Right cardiac atrium (tissue), 5 donors: ENCODE results near the gene HCN4. TPM values are rescaled to one million over a fixed set of nuclear protein-coding genes. Genes with fewer than 3 reads are reported as not detected.
"Not testable (repeated sequence)": the region's sequence is repeated elsewhere in the genome, so short reads cannot be mapped to it uniquely, and the experiment has no call there.

Source experiments
- ATAC-seq, 2 donors: fragments of 200-7000 bp; cut with Tn5 transposase; one replicate each; pipeline versions ENCODE4 v1.8.0 to v1.9.1; 2020; ENCODE audit warnings: moderate library complexity in 2 of 2, mild to moderate bottlenecking in 1 of 2
- DNase-seq, 3 donors: peaks; one replicate each; pipeline ENCODE4 v3.0.0-alpha.2; 2020
- H3K27ac ChIP-seq: one replicate; pipeline ENCODE4 v1.5.1; 2013; ENCODE audit warnings: mild to moderate bottlenecking, low read length, control low read depth, moderate library complexity
- H3K27me3 ChIP-seq: one replicate; pipeline ENCODE4 v1.6.1; 2013; ENCODE audit not compliant: control insufficient read depth, insufficient read depth
- H3K4me1 ChIP-seq: one replicate; pipeline ENCODE4 v1.6.1; 2013; ENCODE audit warnings: low read length; ENCODE audit not compliant: control insufficient read depth, insufficient read depth
- H3K4me3 ChIP-seq: one replicate; pipeline ENCODE4 v1.5.1; 2013; ENCODE audit warnings: low read length, control low read depth
- H3K9me3 ChIP-seq: one replicate; pipeline ENCODE4 v1.6.1; 2013; ENCODE audit warnings: low read length; ENCODE audit not compliant: control insufficient read depth
- WGBS: extraction: QIAGEN DNeasy Blood & Tissue Kit; methylation state at CpG from one replicate; pipeline ENCODE4 v1.1.7; 2013; 5-methylcytosine and 5-hydroxymethylcytosine counted together
- intact Hi-C, 4 donors: fragments of 100-400 bp; cut with DNase I; formaldehyde crosslinking; loops; one replicate each; pipeline versions ENCODE4 v1.11.0 to v1.14.0; 2022 to 2023
- polyA plus RNA-seq: library from polyadenylated mRNA; stranded (reverse); fragments of 200-250 nt; gene quantifications from one replicate; pipeline ENCODE4 v1.2.3, GENCODE V29; 2013
- total RNA-seq, 4 donors: library from RNA; stranded (reverse); fragmentation: NEBNext Ultra II Directional; extraction: Animal tissue kit (Norgen Biotek cat#: 25700); gene quantifications; one replicate each; pipeline ENCODE4 v1.2.1, GENCODE V29; 2021
- donor health status: healthy with polysubstance abuse.
- donor health status: DM: no; HTN: yes; CAD: no.
- donor health status: DM: no; HTN: no; CAD: no.
- donor health status: DM: no; HTN: yes; CAD: no; lungs with severe emphysema.
- donor health status: DM: yes; HTN: yes; CAD: no.

Gene HCN4
- total and polyA plus RNA-seq, 5 donors = 25.7 to 61.7 (median 46.2) TPM

DNA sequence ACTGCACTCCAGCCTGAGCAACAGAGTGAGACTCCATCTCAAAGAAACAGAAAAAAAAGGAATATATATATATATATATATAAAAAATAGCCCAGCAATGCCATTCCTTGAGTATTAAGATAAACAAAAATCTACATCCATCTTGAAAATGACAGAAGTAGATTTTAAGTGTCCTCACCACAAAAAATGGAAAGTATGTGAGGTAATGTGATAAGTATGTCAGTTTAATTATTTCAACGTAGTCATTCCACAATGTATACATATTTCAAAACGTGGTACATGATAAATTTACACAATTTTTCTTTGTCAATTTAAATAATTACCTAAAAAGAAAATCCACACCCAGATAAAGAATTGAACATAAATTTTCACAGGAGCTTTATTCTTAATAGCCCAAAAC, 54.9 kb downstream of the HCN4 start:
- WGBS = 57% methylated on average over 2 of the region's 2 CpGs
- no peaks in the 10 kb centered on the region for H3K27me3 ChIP-seq
- H3K9me3 ChIP-seq = no peaks in the 10 kb centered on the region
- H3K4me1 ChIP-seq = no peaks in the 10 kb centered on the region
- no peak overlapping the region for H3K4me3 ChIP-seq
- H3K27ac ChIP-seq = no peak overlapping the region
- ATAC-seq (no peak), DNase-seq (no peak)
- intact Hi-C loops = no loop called here

DNA sequence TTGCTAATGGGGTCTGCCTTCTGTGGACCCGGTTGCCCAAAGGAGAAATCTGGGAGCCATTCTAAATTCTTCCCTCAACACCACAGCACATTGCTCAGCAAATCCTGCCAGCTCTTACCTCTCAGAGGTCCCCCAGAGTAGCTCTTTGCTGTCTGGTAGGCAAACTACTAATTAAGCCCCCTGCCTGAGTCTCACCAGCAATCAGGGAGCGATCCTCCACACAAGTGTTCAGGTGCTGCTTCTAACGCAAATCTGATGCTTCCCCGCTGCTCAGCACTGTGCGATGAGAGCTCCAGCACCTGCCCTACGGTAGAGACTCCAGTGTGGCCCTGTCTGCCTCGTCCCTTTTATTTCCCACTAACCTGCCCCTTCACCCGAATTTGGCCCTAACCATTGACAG, 60.5 kb downstream of the HCN4 start:
- intact Hi-C loops = loop anchor here in 3 of 4 donors (10.0 kb wide), 3 partner anchors 246 to 396 kb away; partner anchors contain the start of gene NPTN (in 3 of the 3)
- H3K9me3 ChIP-seq = no peaks in the 10 kb centered on the region
- H3K4me3 ChIP-seq = no peak overlapping the region
- no peak overlapping the region for H3K27ac ChIP-seq
- DNase-seq = no peak
- ATAC-seq = no peak
- 91% methylated on average over 8 of the region's 8 CpGs for WGBS
- H3K27me3 ChIP-seq = no peaks in the 10 kb centered on the region
- H3K4me1 ChIP-seq = no peaks in the 10 kb centered on the region

DNA sequence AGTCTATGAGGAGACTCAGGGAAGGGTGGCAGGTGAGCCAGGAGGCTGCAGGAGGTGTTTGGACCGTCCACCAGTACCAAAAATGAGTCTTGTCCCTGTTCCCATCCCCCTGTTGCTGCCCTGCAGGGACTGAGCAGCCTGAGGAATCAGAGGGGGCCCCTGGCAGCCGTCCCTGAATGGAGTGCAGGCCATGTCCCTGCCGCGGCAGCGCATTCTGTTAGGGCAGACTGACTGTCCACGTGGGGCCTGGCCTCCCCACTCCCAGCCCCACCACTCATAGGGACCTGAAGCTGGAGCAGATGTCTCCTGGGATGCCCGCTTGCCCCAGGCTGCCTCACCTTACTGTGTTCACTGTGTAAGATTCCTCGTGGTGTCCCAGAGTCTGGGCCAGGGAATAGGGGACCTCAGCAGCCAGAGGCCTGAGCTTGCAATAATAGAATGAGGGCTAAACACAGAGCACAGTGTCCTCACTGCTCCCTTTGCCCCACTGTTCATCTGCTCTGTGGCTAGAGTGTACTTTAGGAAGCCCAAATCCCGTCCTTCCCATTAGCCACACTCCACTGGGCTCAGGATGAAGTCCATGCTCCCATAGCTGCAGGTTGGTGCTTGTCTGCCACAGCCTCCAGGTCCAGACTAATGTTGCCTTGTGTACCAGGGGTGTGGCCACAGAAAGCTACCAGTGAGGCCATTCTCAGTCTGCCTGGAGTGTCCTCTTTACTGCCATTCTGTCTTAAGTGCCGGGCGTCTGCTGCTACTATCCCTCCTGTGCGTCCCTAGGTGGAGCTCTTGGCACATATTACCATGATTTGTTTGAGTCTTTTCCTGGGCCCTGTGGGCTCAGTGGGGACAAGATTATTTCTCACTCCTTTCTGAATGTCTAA, 63.2 kb downstream of the HCN4 start:
- intact Hi-C loops = loop anchor here in 3 of 4 donors (10.0 kb wide), 3 partner anchors 249 to 399 kb away; partner anchors contain the start of gene NPTN (in 3 of the 3)
- DNase-seq = no peak
- Histone ChIP-seq H3K4me3 (no peak overlapping the region), H3K27me3 (no peaks in the 10 kb centered on the region), H3K4me1 (no peaks in the 10 kb centered on the region), H3K27ac (no peak overlapping the region), H3K9me3 (no peaks in the 10 kb centered on the region)
- 72% methylated on average over 12 of the region's 12 CpGs for WGBS
- ATAC-seq = peak; percentile 64 to 74

DNA sequence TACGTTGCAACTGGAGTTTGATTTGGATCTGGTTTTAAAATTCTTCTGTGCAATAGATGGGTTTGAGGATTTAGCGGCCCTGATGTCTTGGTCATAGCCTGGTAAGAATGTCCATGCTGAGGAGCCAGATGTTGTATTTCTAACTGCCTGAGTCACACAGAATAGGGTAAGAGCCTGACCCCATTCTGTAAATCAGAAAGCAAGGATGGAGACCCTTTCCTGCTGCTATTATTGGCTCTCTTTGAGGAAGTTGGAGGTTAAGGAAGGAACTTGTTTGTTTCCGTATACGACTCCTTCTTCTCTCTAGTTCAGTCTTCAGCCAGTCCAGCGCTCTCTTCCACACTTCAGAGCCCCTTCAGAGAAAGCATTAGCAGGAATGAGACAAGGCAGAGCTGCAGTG, 65.1 kb downstream of the HCN4 start:
- no peaks in the 10 kb centered on the region for H3K9me3 ChIP-seq
- no peak for DNase-seq
- H3K4me3 ChIP-seq = no peak overlapping the region
- 68% methylated on average over 5 of the region's 5 CpGs for WGBS
- no peak overlapping the region for H3K27ac ChIP-seq
- intact Hi-C loops = loop anchor here in 3 of 4 donors (10.0 kb wide), 3 partner anchors 251 to 401 kb away; partner anchors contain the start of gene NPTN (in 3 of the 3)
- no peaks in the 10 kb centered on the region for H3K4me1 ChIP-seq
- no peaks in the 10 kb centered on the region for H3K27me3 ChIP-seq
- no peak for ATAC-seq

DNA sequence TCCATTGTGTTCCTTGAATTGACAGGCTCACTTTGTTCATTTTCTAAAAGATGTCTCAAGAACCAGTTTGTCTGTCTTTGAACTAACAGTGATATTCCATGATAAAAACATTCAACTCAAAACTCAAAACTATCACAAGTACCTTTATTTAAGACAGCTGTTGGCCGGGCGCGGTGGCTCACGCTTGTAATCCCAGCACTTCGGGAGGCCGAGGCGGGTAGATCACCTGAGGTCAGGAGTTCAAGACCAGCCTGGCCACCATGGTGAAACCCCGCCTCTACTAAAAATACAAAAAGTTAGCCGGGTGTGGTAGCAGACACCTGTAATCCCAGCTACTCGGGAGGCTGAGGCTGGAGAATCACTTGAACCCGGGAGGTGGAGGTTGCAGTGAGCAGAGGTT, 68.5 kb downstream of the HCN4 start:
- H3K4me3 ChIP-seq, DNase-seq, H3K27me3 ChIP-seq, ATAC-seq, H3K9me3 ChIP-seq, H3K4me1 ChIP-seq, H3K27ac ChIP-seq: not testable (repeated sequence)
- 90% methylated on average over 11 of the region's 11 CpGs for WGBS
- intact Hi-C loops = loop anchor here in 3 of 4 donors (10.0 kb wide), 3 partner anchors 255 to 405 kb away; partner anchors contain the start of gene NPTN (in 3 of the 3)

DNA sequence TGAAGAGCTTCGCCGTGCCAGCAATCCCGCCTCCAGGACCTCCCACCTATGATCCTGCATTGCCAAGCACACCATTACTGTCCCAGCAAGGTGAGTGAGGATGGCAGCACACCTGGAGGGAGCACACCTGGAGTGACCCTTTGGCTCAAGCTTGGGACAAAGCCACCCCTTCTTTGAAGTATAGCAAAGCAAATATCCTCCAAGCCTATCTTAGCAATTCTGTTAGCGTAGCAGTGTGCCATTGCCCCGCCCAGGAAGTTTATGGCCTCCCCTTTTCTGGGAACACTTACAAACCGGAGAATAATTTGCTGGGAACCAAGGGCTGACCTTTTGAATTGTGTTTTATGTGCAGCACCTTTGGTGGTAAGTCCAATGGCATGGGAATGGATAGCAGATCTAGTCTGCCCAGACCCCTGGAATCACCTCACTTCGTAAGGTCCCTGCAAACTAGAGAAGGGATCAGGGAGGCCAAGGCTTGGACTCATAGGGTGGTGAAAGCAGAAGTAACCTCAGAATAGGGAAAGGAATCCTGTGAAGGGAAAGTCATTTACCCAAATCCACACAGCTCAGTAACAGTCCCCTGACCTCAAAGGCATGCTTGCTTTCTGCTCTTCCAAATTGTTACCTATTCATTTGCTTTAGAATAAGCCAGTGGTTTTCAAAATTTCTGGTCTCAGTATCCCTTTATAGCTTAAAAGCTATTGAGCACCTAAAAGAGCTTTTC, 70.1 kb downstream of the HCN4 start:
- Histone ChIP-seq H3K27me3 (no peaks in the 10 kb centered on the region), H3K4me3 (no peak overlapping the region), H3K9me3 (no peaks in the 10 kb centered on the region), H3K27ac (no peak overlapping the region), H3K4me1 (no peaks in the 10 kb centered on the region)
- no peak for DNase-seq
- intact Hi-C loops = no loop called here
- ATAC-seq = no peak
- WGBS = 84% methylated on average over 7 of the region's 7 CpGs

DNA sequence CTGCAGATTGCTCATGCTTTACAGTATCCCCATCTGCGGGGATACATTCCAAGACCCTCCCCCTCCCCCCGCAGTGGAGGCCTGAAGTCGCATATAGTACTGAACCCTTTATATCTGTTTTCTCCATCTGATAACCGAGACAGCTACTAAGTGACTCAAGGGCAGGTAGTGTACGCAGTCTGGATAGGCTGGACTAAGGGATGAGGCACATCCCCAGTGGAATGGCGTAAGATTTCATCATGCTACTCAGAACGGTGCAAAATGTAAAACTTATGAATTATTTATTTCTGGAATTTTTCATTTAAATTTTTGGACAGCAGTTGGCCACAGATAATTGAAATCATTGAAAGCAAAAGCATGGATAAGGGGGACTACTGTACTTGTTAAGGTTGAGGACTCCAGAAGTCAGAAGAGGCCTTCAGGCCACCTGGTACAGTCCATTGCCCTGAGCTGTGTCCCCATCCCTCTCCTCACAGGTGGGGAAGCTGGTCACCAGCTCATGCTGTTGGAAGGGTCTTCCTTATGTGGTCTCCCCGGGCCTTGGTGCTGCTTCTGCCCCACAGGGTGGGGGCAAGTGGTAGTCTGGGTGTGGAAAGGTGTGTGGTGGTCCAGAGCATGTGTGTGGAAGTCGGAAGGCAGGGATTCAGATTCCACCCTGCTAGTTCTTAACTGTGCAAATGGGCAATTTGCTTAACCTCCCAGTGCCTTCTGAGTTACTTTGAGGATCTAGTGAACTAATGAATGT, 72.0 kb downstream of the HCN4 start:
- ATAC-seq = no peak
- intact Hi-C loops = no loop called here
- no peaks in the 10 kb centered on the region for H3K4me1 ChIP-seq
- no peaks in the 10 kb centered on the region for H3K27me3 ChIP-seq
- DNase-seq = no peak
- no peak overlapping the region for H3K27ac ChIP-seq
- H3K4me3 ChIP-seq = no peak overlapping the region
- H3K9me3 ChIP-seq = no peaks in the 10 kb centered on the region
- WGBS = 83% methylated on average over 9 of the region's 9 CpGs

DNA sequence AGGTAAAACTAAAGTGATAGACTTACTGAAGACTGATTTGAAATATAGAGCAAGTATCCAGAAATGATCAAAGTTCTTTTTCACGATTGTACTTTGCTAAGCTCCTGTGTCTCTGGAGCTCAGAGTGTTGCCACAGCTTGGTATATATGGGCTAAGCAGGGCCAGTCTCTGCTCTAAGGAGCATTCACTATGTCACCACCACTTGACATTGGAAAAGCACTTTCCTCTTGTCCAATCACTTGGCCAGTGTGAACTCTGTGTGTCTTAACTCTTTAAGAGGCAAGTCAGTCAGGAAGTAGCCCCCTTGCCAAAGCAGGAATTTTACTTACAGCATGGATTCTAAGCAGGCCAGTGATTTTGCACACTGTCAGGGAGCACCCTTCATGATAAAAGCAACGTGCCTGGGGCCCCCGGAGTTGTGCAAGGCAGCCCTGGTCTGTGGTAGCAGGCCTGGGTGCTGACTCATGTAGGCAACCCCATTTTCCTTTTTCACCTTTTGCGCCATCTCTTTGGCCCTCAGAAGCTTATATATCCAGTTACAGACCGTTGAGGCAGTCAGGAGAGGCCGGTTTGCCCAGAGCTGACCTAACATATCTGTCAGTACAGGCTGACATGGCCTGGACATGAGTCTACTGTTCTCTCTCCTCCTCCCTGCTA, 73.0 kb downstream of the HCN4 start:
- intact Hi-C loops = no loop called here
- no peaks in the 10 kb centered on the region for H3K4me1 ChIP-seq
- ATAC-seq (no peak), DNase-seq (no peak)
- H3K4me3 ChIP-seq = no peak overlapping the region
- no peaks in the 10 kb centered on the region for H3K9me3 ChIP-seq
- no peaks in the 10 kb centered on the region for H3K27me3 ChIP-seq
- no peak overlapping the region for H3K27ac ChIP-seq
- 77% methylated on average over 6 of the region's 6 CpGs for WGBS

DNA sequence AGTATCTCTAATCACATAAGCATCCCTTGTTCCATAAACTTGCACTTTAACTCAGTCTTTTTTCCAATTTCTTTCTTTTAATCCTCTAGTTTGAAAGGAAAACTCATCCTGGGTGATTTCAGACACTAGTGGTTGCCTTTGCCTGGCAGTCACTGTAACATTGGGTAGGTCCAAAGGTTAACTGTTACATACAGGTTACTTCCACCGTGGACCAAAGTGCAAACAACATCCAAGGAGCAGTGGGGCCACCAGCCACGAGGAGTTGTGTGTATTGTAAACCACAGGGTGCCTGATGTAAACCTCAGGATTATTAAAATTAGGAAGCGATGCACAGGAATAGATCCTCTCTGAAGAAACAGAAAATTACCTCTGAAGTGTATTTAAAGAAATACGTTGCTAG, 75.0 kb downstream of the HCN4 start:
- Histone ChIP-seq H3K9me3 (no peaks in the 10 kb centered on the region), H3K4me1 (no peaks in the 10 kb centered on the region), H3K27ac (no peak overlapping the region), H3K27me3 (no peaks in the 10 kb centered on the region), H3K4me3 (no peak overlapping the region)
- WGBS = 84% methylated on average over 4 of the region's 4 CpGs
- ATAC-seq = no peak
- intact Hi-C loops = no loop called here
- no peak for DNase-seq

DNA sequence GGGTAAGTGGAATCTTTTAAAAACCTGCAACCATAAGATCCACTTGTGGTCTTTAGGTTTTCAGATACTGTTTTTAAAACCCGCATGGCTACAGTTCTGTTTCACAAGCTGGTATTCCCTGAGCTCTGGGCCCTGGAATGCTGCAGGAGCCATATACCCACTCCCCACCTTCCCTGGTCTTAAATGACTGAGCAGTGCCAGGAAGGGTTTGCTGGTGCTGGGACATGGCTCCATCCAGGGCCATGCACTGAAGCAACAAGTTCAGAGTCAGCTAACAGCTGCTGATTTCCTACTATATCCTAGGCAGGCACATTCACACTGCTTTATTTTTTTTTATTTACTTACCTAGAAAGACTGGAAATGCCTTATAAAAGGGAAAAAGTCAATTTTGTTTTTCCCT, 77.3 kb downstream of the HCN4 start:
- WGBS = 92% methylated on average over 1 of the region's 1 CpG
- intact Hi-C loops = no loop called here
- DNase-seq (no peak), ATAC-seq (no peak)
- no peaks in the 10 kb centered on the region for H3K27me3 ChIP-seq
- no peak overlapping the region for H3K4me3 ChIP-seq
- H3K4me1 ChIP-seq = no peaks in the 10 kb centered on the region
- no peaks in the 10 kb centered on the region for H3K9me3 ChIP-seq
- no peak overlapping the region for H3K27ac ChIP-seq
